GM12873 (cell line): ENCODE data around the gene CCER1.

Source experiments
- CTCF ChIP-seq: IDR thresholded peaks from 2 replicates; pipeline ENCODE4 v1.5.1; 2012; ENCODE audit warnings: low read depth, mild to moderate bottlenecking, moderate library complexity, low read length, control low read depth; ENCODE audit not compliant: insufficient read depth; ENCODE audit errors: missing control alignments

The CCER1 gene

GRCh38 chr12:90954921-90955320, at the start of gene CCER1:
TSS of gene CCER1 (minus strand) at chr12:90955176. CDS start at chr12:90954742, 434 bp downstream.
- no peak for TF ChIP-seq CTCF

- no peak for TF ChIP-seq CTCF
Observed at GRCh38 chr12:91003737-91004136, 48.8 kb upstream of the CCER1 start.

GRCh38 chr12:91001306-91001705, 46.3 kb upstream of the CCER1 start:
- TF ChIP-seq CTCF: no peak

GRCh38 chr12:90999966-91000365, 45.0 kb upstream of the CCER1 start:
- no peak for TF ChIP-seq CTCF

GRCh38 chr12:90999527-90999926, 44.6 kb upstream of the CCER1 start:
- no peak for TF ChIP-seq CTCF

- no peak for TF ChIP-seq CTCF
Observed at GRCh38 chr12:90995010-90995409, 40.0 kb upstream of the CCER1 start.

GRCh38 chr12:90991952-90992465, 37.0 kb upstream of the CCER1 start:
- no peak for TF ChIP-seq CTCF
